BE2C (cell line): ENCODE data around the gene GATAD2A.
A peak's percentile ranks its signal among the peaks of the same experiment; 100 is the strongest.
"Not testable (repeated sequence)": the region's sequence is repeated elsewhere in the genome, so short reads cannot be mapped to it uniquely, and the experiment has no call there.

ENCODE experiments used
- DNase-seq: peaks from one replicate; pipeline ENCODE4 v3.0.0-alpha.2; 2020
- H3K27me3 ChIP-seq: fragments of 250-450 bp; sonication (Bioruptor Pico); 2 replicates; pipeline ENCODE4 v1.5.1; 2020; ENCODE audit warnings: mild to moderate bottlenecking
- H3K36me3 ChIP-seq: fragments of 250-450 bp; sonication (Bioruptor Pico); 2 replicates; pipeline ENCODE4 v1.5.1; 2020; ENCODE audit warnings: mild to moderate bottlenecking
- H3K4me1 ChIP-seq: fragments of 250-450 bp; sonication (Bioruptor Pico); 2 replicates; pipeline ENCODE4 v1.5.1; 2020
- H3K4me3 ChIP-seq: 2 replicates; pipeline ENCODE4 v1.5.1; 2011; ENCODE audit warnings: low read depth, low read length
- H3K9me3 ChIP-seq: fragments of 250-450 bp; sonication (Bioruptor Pico); 2 replicates; pipeline ENCODE4 v1.5.1; 2020
- TF ChIP-seq, protein P1 (sequence below): IDR thresholded peaks from 2 replicates; pipeline ENCODE4 v1.5.1; 2012; ENCODE audit warnings: mild to moderate bottlenecking, low read depth, low read length

GATAD2A gene

DNA sequence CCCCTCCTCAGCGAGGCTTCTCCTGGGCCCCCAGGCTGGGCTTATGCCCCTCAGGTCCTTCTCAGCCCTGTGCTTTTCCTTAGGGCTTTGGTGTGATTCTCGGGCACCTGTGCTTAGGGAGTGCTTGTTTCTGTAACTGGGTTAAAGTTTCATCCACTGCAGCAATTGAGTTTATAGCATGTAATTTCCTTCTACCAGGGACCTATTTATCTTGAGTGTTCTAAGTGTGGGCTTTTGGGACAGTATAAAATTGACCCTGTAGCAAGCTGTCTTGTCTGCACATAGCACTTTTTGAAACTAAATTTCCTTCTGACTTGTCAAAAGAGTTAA, 47.6 kb downstream of the GATAD2A start:
- Histone ChIP-seq H3K27me3 (no peaks in the 10 kb centered on the region), H3K4me1 (no peaks in the 10 kb centered on the region), H3K36me3 (no peaks in the 10 kb centered on the region; the same call in none of the 2 replicates), H3K4me3 (no peak overlapping the region), H3K9me3 (no peaks in the 10 kb centered on the region)
- no peak for DNase-seq
- TF ChIP-seq, protein P1, sequence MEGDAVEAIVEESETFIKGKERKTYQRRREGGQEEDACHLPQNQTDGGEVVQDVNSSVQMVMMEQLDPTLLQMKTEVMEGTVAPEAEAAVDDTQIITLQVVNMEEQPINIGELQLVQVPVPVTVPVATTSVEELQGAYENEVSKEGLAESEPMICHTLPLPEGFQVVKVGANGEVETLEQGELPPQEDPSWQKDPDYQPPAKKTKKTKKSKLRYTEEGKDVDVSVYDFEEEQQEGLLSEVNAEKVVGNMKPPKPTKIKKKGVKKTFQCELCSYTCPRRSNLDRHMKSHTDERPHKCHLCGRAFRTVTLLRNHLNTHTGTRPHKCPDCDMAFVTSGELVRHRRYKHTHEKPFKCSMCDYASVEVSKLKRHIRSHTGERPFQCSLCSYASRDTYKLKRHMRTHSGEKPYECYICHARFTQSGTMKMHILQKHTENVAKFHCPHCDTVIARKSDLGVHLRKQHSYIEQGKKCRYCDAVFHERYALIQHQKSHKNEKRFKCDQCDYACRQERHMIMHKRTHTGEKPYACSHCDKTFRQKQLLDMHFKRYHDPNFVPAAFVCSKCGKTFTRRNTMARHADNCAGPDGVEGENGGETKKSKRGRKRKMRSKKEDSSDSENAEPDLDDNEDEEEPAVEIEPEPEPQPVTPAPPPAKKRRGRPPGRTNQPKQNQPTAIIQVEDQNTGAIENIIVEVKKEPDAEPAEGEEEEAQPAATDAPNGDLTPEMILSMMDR, result no peak

DNA sequence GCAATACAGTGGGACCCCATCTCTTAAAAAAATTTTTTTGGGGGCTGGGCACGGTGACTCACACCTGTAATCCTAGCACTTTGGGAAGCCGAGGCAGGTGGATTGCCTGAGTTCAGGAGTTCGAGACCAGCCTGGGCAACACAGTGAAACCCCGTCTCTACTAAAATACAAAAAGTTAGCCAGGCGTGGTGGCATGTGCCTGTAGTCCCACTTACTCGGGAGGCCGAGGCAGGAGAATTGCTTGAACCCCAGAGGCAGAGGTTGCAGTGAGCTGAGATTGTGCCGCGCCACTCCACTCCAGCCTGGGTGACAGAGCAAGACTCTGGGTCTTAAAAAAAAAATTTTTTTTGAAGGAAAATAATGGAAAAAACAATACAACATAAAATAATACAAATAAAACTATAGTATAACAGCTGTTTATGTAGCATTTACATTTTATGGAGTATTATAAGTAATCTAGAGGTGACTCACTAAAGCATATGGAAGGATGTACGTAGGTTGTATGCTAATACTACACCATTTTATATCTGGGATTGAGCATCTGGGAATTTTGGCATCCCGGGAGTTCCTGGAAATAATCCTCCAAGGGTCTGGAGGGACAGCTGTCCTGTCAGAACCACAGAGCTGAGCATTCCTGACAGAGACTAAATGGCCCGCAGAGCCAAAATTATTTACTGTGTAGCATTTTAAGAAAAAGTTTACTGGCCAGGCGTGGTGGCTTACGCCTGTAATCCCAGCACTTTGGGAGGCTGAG, 49.9 kb downstream of the GATAD2A start:
- not testable (repeated sequence) for H3K36me3 ChIP-seq, DNase-seq, H3K27me3 ChIP-seq, H3K9me3 ChIP-seq, H3K4me3 ChIP-seq
- peaks cover 10% of the 10 kb centered on the region for H3K4me1 ChIP-seq

DNA sequence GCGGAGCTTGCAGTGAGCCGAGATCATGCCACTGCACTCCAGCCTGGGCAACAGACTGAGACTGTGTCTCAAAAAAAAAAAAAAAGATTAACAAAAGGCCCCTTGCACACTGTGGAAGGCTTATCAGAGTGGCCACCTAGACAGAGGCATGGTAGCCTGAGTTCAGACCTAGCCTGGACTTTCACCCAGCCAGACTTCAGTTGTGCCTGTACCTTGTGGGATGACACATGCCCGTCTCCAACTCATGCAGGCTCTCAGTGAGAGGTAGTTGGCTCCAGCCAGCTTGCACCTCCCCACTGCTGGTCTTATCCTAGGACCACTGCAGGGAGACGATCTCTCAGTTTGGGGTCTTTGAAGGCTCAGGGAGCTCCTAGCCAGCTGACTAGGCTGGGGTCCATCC, 52.2 kb downstream of the GATAD2A start:
- H3K9me3 ChIP-seq, result no peaks in the 10 kb centered on the region
- H3K4me3 ChIP-seq, result no peak overlapping the region
- no peaks in the 10 kb centered on the region; the same call in none of the 2 replicates for H3K36me3 ChIP-seq
- H3K4me1 ChIP-seq, result peaks cover 31% of the 10 kb centered on the region
- DNase-seq, result no peak
- H3K27me3 ChIP-seq, result no peaks in the 10 kb centered on the region
- TF ChIP-seq, protein P1, result no peak

DNA sequence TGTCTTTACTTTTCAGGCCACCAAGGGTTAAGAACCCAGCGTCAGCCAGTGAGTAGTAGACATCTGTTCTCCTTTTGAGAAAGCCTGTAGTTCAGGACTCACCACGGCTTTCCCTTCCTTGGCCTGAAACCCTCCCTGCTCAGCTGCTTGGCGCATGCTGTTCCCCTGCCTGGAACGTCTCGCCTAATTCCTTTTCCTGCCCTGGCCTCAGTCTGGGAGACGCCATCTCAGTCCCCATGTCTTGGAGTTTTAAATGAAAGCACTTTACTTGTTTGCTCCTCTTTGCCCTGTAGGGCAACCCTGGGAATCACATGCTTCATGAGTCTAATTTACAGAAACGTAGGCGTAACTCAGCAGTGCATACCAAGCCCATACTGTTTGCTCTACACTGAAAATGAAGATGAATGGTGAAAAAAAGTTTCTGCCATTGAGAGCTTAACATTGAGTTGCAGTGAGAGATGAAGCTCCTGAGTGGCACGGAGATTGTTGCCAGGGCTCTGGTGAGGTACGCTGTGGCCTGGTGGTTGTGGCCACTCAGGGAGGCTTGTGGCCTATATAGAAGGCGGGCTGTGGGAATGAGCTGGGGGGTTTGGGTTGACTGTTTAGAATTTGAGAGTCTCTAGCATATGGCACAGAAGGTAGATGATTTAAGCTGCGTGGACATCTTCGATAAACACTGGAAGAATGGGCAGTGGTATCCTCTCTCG, 52.8 kb downstream of the GATAD2A start:
- Histone ChIP-seq H3K27me3 (no peaks in the 10 kb centered on the region), H3K36me3 (no peaks in the 10 kb centered on the region; the same call in none of the 2 replicates), H3K4me1 (peaks cover 37% of the 10 kb centered on the region), H3K9me3 (no peaks in the 10 kb centered on the region), H3K4me3 (no peak overlapping the region)
- TF ChIP-seq, protein P1, result no peak
- DNase-seq, result no peak

DNA sequence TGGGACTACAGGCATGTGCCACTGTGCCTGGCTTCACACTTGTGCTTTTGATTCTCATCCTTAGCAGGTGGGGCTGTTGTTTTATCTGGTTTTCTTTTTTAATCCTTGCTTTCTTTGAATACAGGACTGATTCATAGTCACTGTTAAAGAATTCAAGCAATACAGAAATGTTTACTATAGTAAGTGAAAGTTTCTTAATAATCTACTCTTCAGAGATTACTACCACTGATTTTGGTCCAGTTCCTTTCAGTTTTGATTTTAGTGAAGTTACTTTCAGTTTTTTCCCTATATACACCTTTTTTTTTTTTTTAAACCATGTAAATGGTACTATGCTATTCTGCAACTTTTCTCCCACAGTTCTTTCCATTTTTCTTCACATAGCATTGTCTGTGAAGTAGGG, 53.6 kb downstream of the GATAD2A start:
- TF ChIP-seq, protein P1, result no peak
- no peaks in the 10 kb centered on the region for H3K9me3 ChIP-seq
- no peak for DNase-seq
- no peak overlapping the region for H3K4me3 ChIP-seq
- H3K36me3 ChIP-seq, result no peaks in the 10 kb centered on the region; the same call in none of the 2 replicates
- H3K4me1 ChIP-seq, result peaks cover 42% of the 10 kb centered on the region
- no peaks in the 10 kb centered on the region for H3K27me3 ChIP-seq

DNA sequence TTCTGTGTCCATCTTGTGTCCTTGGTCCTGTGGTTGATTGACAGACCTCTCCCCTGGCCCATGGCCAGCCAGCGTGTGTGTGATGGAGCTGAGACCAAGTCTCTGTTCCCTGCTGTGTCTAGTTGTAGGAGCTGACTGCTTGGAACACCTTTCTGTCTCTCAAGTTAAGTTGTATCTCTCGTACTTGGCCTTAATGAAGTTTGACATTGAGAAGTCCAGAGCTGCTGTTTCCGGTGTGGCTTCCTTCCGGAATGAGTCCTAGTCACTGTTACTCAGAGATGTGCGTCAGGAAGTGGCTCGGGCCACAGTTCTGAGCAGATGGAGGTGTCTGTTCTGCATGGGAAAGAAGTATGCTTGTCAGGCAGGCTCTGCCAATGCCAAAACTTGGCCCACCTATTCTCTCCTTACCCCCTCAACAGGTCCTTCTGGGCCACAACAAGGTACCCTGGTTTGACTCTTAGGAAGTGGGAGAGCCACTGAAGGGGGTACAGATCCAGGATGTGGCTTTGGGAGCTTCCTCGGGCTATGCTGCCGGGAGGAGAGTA, 54.3 kb downstream of the GATAD2A start:
- Histone ChIP-seq H3K27me3 (no peaks in the 10 kb centered on the region), H3K36me3 (peaks cover 4% of the 10 kb centered on the region), H3K9me3 (no peaks in the 10 kb centered on the region), H3K4me1 (peaks cover 42% of the 10 kb centered on the region), H3K4me3 (no peak overlapping the region)
- peak; percentile 39 for DNase-seq
- TF ChIP-seq, protein P1, result no peak
